Activated CD8-positive, alpha-beta memory T cell treated with anti-CD3 and anti-CD28 coated beads, Interleukin-2, amount 50 U/mL, for 48 hours (primary cell): ENCODE results near the gene ZNF577.

ENCODE experiments used
- DNase-seq: peaks from one replicate; pipeline ENCODE4 v3.0.0-alpha.2; 2020

ZNF577 gene

GRCh38 chr19:51861870-51862622 lies 25.7 kb downstream of the ZNF577 start:
- no peak for DNase-seq

DNA sequence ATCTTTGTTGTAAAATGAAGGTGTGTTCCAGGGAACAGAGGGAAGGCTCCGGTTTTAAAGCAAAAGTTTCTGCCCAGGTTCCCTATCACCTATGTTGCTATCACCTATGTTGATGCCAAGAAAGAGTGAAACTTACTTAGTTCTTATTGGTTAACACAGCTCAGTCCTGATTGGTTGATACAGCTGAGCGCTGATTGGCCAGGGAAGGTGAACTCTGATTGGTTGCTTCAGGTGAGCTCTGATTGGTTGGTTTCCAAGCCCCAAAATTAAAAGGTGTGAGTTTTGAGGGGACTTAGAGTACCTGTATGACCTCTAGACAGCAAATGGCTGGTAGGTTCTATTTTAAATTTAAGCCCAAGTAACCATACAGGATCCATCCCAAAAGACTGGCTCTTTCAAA lies 50.6 kb downstream of the ZNF577 start:
- DNase-seq = no peak

DNA sequence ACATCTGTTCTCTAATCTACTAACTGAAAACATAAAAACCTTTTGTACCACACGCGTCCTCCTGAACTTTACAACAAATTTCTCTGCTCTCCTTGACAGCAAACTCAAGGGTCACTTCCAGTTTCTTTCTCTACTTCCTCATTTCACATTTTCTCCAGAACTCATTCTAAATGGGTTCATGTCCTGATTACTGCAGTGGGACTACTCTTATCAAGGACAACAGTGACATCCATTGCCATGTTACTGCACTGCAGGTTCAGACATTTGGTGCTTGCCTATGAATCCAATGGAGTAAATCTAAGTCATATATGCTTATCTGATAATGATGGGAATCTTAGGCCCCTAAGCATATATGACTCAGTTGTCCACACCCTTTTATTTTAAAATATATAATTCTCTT lies 57.5 kb downstream of the ZNF577 start:
- no peak for DNase-seq

- no peak for DNase-seq
These were observed 63.3 kb downstream of the ZNF577 start for GRCh38 chr19:51824281-51825005.

DNA sequence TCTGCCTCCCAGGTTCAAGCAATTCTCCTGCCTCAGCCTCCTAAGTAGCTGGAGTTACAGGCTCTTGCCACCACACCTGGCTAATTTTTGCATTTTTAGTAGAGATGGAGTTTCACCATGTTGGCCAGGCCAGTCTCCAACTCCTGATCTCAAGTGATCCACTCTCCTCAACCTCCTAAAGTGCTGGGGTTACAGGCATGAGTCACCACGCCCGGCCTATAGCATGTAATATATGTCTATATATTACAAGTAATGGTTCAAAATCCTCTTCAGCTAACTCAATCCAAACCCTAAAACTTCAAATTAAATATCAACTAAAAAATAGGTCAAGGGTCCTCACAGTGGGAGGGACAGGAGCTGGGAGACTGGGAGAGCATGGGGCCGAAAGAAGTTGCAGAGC lies 64.8 kb downstream of the ZNF577 start:
- no peak for DNase-seq

- no peak for DNase-seq
These were observed 65.4 kb downstream of the ZNF577 start for GRCh38 chr19:51822325-51822724.

DNA sequence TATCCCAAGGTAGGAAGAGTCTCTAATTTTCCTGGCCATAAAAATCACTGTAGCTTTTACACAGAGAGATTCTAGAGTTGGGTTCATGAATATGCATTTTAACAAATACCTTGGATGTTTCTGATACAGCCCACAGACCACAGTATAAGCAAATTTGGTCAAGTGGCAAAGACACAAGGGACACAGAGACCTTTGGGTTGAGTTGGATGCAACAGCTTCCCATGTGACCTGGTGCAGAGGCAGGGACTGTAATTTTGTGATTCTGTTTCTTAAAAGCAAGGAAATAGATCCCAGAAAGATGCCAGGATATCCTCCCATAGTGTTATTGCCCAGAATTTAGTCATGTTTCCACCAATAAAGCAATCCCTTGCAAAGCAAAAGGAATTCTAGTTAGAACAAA lies 65.8 kb downstream of the ZNF577 start:
- no peak for DNase-seq

- no peak for DNase-seq
These were observed 66.3 kb downstream of the ZNF577 start for GRCh38 chr19:51821456-51821855.
